Stimulated activated CD4-positive, alpha-beta T cell treated with anti-CD3 and anti-CD28 coated beads, TNF-alpha, amount 100 ng/mL, for 4 hours (primary cell): ENCODE results near the gene PHF21B.

ENCODE experiments used
- DNase-seq, 3 experiments: peaks; one replicate each; pipeline ENCODE4 v3.0.0-alpha.2; 2020; ENCODE audit warnings: low read depth in 3 of 3

Gene PHF21B

DNA sequence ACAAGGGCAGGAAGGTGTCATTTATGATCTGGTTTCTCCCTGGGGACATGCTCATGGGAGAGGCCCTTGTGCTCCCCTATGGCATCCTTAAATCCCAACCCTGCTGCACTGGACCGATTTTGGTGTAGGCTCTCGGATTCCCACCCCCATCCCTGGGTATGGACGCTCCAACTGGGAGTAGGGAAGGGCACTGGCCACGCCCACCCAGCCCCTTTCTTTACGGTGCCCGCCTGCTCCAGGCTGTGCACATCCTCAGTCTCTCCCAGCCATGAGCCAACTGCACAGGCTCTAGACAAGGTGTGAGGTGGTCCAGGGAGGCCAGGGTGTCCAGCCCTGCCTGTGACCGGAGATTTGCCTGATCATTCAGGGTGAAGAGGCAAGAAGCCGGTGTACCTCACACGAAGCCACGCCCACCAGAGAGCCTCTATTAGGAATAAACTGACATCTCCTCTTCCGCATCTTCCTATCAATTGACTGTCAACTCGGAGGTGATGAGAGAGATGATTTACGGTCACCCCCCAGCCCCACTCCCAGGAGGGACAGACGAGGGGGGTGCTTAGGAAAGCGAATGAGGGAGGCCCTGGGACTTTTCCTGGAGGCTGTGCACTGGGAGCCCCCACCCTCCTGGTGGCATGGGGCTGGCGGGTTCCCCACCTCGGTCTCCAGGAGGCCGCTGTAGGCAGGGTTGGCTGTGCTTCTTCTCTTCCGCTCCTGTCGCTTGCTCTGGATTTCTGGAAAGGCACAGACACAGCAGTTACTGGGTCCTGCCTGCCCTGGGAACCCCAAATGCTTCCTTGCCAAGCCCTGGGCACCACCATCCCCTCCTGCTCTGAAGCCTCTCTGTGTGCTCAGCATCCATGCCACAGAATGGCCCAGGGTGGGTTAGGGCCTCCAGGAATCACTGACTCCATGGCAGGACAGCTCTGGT is 116.7 kb downstream of the PHF21B start:
- no peak for DNase-seq

DNA sequence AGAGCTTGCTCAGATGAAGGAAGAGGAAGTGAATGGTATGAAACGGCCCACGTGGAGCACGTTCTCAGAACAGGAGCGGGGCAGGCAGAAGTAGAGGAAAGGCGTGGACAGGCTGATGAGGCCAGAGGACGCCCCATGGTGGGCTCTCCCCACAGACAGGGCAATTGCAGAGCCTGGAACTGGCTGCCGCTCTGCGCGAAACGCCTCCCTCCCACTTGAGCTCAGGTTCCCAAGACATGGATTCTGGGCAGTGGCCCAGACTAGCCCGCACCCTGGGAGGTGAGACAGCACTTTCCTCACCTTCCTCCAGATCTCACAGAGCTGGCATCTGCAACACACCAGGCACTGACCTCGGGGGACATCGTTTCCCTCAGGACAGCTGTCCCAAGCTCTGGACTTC is 117.6 kb downstream of the PHF21B start:
- no peak for DNase-seq

DNA sequence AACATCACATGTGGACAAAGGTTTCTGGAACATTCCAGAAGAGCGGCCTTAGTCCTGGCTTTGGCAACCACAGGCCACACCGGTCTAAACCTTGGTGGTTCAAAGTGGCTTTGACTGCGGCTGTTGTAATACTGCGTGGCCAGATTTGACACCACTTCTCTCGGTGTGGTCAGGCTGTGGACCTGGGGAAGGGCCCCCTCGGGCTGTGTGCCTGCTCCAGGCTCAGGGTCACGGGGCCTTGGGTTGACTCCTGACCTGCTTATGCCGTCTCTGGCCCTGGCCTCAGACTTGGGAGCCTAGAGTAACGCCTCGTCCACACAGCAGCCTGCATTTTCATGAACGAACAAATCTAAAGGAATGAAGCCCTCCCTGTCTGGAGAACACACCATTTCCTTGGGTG is 118.0 kb downstream of the PHF21B start:
- DNase-seq: no peak

DNA sequence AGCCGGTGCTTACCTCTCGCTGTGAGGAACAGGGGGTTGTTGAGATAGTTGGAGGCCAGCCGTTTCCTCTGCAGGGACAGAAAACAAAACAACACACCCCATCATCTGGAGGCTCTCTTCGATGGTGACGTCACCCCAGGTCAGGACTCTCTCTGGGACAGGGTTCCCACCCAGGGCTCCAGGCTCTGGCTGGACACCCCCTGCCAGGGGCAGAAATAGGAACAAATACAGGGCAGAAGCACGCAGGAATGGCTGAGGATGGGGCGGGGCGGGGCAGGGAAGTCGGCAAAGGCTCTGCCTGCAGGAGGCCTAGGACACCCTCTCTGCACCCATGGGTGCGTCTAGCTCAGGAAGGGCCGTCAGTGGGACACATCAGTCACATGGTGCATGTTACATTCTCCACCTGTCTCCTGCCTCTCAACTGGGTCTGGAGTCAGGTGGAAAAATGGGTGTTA is 118.5 kb downstream of the PHF21B start:
- DNase-seq: no peak

DNA sequence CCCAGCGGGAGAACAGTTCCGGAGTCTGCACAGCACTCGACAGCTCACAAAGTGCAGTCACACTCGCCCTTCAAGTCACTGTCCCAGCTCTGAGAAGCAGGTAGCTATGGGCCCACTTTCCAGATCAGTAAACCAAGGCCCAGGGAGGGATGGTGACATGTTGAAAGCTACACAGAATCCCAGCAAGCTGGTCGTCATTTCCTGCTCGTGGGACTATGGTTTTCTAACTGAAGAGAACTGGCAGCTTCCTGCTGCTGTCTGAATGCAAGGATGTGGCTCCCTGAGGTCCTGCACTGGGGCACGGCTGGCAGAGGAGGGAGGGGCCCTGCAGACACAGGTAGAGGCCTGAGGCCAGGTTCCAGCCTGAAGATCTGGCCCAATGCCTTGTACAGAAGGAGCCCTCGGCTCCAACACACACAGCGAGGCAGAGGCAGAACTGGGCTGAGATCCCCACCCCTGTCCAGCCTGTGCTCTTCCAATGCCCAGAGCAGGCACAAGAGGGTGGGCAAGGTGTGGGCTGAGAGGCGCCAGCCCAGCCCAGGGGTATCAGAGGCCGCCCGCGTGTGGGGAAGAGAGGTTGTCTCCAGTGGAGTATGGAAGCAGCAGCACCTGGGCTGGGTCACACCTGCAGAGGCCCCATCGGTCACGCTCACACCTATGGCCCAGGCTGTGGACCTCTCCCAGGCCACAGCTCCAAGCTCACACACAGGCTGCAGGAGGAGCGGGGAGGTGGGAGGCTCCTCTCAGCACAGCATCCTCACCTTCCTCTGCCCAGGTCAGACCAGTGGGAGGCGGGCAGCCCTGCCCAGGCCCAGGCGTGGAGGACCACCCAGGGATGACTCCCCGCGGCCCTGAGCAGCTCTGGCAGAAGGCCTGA is 119.2 kb downstream of the PHF21B start:
- DNase-seq: no peak

DNA sequence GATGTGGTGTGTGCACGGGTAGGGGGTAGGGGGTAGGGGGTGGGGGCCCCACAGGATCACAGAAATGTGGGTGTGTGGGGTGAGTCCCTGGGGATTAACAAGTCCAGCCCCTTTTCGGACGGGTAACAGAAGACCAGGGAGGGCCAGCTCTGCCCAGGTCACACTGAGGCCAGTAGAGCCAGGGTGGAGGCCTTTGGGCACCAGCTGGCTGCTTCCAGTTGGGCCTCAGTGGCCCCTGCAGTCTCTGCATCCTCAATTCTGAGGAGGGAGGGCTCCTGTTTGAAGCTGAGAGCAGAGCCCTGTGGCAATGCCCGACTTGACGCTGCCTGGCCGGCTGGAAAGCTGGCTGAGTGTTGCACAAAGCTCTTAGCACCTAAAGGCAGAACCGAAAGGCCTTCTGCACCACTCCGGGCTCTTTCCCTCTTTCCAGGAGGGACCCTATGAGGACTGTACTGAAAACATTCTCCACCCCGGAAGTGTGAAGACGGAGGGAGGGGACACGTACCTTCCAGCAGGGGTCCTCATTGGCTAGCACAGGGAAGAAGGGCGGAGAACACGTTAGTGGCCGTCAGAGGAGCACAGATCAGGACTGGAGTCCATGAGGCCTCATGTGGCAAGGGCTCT is 120.4 kb downstream of the PHF21B start:
- no peak for DNase-seq

DNA sequence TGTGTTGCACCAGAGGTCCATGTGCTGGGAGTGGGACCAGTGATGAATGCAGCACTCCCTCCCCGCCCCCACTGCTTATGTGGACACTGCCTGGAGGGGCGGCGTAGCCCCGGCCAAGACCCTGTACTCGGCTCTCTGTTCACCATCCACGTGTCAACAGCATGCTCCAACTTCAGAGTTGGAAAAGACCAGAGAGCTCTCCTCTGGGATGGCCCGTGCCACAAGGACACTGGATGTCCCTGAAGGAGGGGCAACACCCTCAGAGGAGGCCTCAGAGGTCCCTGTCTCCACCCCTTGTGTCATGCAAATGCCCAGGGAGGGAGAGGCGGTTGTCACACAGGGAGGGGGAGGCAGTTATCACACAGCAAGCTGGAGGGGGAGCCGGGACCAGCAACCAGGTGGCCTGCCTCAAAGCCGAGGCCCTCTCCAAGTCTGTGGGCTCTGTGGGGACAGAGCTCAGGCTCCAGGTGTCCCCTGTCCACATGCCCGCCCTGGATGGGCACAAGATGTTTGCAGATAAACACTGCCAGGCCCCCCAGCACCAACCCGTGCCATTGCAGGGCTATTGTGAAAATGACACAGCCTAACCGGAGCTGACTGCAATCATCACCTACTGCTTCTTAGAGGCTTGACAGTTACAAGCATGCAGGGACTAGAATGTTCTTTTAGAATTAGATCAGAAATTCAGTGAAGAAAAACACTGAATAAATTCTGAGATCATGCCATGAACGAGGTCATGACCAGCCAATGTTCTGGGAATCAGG is 121.1 kb downstream of the PHF21B start:
- DNase-seq: no peak

DNA sequence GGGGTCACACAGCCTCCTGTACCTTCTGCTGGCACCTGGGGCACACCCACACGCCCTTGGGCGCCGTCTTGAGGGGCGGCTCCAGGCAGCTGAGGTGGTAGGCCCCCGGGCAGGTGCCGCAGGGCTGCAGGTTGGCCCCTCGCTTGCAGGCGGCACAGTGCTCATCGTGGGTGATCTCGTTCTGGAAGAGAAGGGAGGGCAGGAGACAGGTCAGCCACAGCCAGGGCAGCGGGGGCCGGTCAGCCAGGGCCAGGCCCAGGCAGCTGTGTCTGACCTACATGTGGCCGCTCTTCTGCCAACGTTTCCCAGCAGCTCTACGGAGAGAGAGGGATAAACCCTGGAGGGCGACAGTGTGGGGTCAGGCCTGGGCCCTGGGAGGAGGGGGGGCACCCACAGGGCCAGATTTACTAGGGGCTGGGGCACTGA is 121.9 kb downstream of the PHF21B start:
- DNase-seq: no peak

DNA sequence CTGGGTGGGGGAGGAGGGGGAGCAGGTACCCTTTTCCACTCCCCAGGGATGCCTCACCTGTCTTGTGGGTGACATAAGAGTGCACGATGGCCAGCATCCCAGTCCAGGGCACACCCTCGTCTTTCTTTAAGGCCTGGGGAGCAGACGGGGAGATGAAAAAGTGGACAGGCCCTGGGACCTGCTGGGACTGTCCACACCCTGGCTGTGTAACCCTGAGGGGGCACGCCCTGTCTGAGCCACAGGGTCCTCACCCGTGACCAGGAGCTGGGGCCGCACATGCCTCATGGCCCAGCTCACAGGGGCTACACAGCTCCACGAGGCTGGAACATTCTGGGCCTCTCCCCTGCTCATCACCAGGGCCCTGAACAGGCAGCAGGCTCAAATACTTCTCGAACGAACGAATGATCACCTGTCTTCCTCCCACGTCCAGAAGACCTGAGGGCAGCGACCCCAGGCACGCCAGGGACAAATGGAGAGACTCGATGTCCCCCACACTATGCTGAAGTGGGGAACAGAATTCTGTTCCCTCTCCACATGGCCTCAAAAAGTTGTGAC is 123.9 kb downstream of the PHF21B start:
- DNase-seq: no peak

DNA sequence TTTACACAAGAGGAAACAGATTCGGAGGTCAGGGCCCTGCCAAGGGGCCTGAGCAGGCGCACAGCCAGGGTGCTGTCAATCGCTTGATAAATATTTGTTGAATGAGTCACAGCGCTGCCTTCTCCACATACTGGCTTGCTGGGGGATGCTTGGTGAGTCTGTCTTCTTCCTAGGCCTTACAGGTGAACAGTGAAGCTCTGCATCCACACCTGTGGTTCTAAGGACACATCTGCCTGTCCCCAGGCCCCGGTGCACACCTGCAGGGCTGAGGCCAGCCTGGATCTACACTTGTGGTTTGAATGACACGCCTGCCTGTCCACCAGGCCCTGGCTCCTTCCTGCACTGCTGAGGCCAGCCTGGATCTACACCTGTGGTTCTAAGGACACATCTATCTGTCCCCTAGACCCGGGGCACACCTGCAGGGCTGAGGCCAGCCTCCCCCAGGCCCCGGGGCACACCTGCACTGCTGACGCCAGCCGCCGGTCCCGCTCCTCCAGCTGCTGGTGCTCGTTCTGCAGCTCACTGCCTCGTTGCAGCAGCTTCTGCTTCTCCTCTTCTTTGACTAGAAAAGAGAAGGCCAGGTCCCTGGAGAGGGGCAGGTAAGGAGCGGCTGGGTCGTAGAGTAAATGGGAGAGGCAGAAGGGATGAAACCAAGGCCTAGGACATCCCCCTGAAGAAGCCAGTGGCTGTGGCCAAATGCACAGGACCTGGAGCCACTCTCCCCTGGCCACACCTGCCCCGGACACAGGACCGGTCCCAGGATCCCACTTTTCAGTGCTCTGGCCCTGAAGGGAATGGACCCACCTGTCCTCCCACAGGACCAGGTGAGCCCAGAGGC is 124.6 kb downstream of the PHF21B start:
- no peak for DNase-seq

DNA sequence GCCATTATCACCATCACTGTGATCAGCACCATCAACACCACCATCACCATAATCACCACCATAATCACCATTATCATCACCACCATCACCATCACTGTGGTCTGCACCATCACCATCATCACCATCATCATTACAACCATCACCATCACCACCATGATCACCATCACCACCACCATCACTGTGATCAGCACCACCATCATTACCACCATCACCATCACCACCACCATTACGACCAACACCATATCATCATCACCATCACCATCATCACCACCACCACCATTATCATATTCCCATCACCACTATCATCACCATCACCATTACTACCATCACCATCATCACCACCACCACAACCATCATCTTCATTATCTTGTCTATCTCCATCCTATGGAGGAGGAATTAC is 125.2 kb downstream of the PHF21B start:
- DNase-seq: no peak

DNA sequence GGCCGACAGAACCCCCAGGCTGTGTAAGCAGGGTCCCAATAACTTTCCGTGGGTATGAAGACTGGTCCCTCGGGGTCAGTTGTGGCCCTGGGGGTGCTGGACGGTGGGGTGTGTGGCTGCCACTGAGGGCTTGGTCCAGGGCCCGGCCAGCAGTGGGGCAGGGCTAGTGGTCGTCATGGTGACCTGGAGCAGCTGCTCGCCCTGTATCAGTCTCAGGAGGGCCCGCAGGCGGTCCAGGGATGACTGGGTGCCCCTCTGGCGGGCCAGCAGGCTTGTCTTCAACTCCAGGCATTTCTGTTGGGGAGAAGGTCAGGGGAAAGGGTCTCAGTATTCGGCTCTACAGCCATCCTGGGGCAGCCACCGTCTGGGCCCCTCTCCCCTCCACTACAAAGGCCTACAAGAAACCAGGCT is 126.8 kb downstream of the PHF21B start:
- no peak for DNase-seq

DNA sequence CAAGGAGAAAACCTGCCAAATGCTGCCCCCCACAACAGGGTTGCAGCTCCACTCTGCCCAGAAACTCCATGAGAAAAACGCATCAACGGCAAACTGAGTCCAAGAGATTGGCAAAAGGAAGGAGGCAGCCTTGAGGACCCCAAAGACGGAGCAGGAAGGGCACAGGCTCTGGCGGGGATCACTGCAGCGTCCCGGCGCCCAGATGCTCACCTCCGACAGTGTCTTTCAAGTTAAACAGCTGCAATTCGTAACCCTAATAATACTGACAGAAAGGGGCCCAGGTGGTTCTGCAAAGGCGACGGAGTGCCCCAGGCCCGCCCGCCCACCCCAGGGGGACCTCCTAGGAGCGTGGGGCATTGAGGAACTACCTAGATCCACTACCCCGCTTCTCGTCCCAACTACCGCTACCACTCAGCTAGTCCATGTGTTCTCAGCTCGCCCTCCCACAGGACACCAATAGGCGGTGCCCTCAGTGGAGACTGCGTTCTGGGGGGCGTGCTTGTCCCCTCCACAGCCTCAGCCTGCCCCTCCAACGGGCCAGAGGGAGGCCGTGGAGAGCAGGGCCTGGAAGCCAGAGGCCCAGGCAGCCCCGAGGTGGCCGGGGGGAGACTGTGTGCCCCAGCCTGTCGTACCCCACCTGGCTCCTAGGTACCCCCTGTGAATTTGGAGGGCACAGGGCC is 127.4 kb downstream of the PHF21B start:
- no peak for DNase-seq

DNA sequence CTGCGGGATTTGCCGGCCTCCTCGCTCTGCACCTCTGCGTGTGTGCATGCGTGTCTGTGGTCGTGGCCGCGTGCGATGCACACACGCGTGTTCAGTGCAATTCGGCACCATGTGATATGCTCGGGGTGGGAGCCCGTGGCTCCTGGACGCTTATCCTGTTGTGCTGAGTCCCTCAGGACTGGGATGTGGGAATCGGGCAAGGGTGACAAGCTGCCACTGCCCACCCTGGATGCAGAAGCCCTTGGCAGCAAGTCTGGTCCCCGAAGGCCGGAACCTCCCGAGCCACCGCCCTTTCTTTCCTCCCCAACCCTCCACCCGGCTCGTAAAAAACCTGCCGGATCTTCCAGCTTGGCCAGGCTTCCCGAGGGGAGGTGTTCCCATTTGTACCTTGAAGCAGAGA is 128.2 kb downstream of the PHF21B start:
- DNase-seq: no peak

DNA sequence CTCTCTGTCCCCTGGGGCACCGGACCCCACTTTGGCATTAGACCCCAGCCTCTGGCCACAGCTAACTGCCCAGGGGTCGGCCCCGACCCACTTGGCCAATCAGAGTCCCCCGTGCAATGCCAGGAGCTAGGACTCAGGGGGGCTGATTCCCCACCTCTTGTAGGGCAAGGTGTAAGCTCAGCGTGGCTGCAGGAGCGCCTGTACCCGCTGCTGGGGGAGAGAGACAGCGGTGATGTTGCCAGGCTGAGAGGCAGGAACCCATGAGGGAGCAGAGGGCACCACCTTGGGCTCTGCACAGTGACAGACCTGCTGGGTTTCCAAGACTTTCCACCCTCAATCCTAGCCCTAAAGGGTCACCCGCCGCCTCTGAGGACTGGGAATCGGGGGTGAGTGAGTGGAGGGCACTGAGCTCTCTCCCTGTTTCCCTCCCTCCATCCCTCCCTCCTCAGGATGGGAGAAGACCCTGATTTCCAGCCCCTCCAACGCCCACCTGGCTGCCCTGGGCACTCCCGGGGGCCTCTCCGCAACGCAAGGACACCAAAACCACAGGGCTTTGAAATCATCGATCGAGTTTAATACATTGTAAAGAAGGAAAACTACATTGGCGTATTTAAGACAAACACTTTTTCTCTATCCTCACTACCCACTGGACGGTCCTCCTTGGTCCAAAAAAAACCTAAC is 129.1 kb downstream of the PHF21B start:
- no peak for DNase-seq

DNA sequence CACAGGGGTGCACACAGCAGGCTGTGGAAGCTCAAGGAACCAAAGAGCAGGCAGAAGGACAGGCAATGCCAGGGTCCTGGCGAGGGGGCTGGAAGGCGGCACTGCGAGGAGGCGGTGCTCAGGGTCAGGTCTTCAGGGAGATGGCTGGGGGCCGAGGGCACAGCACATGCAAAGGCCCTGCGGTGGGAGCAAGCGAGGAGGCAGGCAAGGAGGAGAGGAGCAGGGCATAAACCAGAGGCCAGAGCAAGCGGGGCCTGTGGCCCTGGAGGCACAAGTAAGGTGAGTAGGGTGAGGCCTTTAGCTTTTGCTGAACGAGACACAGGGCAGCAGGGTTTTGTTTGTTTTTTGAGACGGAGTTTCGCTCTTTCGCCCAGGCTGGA is 130.5 kb downstream of the PHF21B start:
- no peak for DNase-seq

DNA sequence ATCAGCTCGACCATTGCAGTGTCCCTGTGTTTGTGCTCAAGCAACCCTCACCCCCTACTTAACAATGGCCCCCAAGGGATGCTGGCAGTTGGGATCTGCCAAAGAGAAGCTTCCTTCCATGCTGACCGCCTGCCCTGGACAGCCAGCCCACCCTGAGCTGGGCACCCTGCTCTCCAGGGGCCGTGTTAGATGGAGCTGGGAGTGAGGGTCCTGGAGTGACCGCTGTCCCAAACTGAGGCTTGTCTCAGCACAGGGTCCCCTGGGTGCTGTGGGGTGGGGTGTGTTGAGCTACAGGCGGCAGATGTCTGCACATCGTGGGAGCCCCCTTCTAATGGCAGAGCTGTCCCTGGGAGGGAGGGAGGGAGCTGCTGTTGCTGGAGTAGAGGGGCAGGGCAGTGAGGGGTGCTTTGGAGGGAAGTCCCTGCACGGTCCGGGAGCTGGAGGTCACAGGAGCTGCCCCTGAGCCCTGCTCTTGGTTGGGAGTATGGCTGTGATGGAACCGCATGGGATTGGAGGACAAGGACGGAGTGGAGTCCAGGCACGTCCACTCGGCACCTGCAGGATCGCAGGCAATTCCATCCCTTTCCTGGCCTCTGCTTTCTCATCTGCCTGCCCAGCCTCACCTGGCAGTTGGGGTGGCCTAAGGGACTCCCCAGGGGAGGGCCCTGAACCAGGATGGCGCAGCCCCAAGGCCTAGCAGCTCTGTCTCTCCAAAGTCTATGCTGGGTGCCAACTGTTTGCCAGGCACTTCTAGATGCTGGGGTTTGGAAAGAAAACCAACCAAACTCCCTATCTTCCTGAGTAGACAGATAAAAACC is 131.1 kb downstream of the PHF21B start:
- DNase-seq: no peak

DNA sequence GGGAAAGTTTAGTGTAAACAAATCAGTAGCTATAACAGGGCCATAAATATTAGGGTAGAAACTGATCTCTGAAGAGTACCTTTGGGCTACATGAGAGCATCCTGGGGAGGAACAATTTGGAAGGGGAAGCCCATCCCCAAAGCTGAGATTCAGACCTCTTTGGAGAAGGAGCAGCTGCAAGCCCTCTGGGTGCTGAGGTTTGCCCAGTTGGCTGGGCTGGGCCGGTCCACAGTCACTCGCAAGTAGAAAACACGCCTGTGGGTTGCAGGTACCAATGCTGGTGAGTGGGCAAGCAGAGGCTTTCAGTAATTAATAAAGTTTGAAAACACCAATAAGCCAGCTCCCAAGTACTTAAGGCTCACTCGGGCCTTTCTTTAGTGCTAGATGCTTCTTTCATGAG is 132.9 kb downstream of the PHF21B start:
- DNase-seq: no peak
